Gastrocnemius medialis (tissue), 4 donors: ENCODE results near the gene PCID2.

Source experiments
- POLR2A ChIP-seq, 2 donors: fragments of 450-650 bp; IDR thresholded peaks; one replicate each; pipeline ENCODE4 v1.6.1; 2017; ENCODE audit warnings: antibody characterized with exemption in 2 of 2, mild to moderate bottlenecking in 2 of 2, moderate library complexity in 2 of 2
- TF ChIP-seq, protein P1 (sequence below), 5 experiments: fragments of 450-650 bp in 3 of 5; fragments of 200-600 bp in 2 of 5; sonication (generic) in 2 of 5; IDR thresholded peaks in 4 of 5; conservative IDR thresholded peaks in 1 of 5; 1 replicate in 4 of 5; 2 replicates in 1 of 5; pipeline ENCODE4 v1.5.1; 2016 to 2019; ENCODE audit warnings: antibody characterized with exemption in 5 of 5, mild to moderate bottlenecking in 3 of 5, moderate library complexity in 3 of 5

DNA sequence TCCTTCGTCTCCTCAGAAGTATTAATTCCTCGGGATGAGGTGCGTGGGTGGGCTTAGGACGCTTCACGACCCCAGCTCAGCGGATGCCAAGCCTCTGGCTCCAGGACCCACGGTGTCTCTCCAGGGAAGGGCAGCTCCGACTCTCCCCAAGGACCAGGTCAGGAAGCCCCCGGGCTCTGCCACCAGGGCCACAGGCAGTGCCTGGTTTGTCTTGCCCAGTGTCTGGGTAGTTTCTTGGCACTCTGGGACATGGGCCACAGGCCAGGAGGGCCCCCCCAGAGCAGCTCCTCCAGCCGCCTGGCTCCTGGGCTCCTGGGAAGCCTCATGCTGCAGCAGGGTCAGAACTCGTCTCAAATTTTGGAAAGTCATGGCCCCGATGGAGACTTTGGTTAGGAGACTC is 47.5 kb downstream of the PCID2 start:
- TF ChIP-seq, protein P1, sequence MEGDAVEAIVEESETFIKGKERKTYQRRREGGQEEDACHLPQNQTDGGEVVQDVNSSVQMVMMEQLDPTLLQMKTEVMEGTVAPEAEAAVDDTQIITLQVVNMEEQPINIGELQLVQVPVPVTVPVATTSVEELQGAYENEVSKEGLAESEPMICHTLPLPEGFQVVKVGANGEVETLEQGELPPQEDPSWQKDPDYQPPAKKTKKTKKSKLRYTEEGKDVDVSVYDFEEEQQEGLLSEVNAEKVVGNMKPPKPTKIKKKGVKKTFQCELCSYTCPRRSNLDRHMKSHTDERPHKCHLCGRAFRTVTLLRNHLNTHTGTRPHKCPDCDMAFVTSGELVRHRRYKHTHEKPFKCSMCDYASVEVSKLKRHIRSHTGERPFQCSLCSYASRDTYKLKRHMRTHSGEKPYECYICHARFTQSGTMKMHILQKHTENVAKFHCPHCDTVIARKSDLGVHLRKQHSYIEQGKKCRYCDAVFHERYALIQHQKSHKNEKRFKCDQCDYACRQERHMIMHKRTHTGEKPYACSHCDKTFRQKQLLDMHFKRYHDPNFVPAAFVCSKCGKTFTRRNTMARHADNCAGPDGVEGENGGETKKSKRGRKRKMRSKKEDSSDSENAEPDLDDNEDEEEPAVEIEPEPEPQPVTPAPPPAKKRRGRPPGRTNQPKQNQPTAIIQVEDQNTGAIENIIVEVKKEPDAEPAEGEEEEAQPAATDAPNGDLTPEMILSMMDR (IDR thresholded peaks at IDR 0.05 in 4 of 5, conservative IDR thresholded peaks at IDR 0.05 in 1 of 5), result no peak
- no peak for TF ChIP-seq POLR2A (IDR thresholded peaks at IDR 0.05)
